GM12878 (cell line): Measurements from ENCODE around the gene TBC1D3I. TPM values are rescaled to one million over a fixed set of nuclear protein-coding genes. Genes with fewer than 3 reads are reported as not detected.
"Not testable (repeated sequence)": the region's sequence is repeated elsewhere in the genome, so short reads cannot be mapped to it uniquely, and the experiment has no call there.

Experiments
- ATAC-seq: fragments of 200-7000 bp; cut with Tn5 transposase; 3 replicates; pipeline ENCODE4 v1.9.1; 2020; ENCODE audit warnings: mild to moderate bottlenecking, moderate library complexity
- Bru-seq: library from RNA; stranded (reverse); fragments of 400-500 nt; gene quantifications from one replicate; lab custom pipeline; 2021; lab: Mats Ljungman, UMichigan
- BruChase-seq, 2 experiments: library from RNA; stranded (reverse); fragments of 400-500 nt; gene quantifications; one replicate each; lab custom pipeline; 2021; lab: Mats Ljungman, UMichigan
- BruUV-seq: library from RNA; stranded (reverse); fragments of 400-500 nt; replicated peaks from 2 replicates; lab custom pipeline; 2021; lab: Mats Ljungman, UMichigan
- CTCF ChIA-PET: fragments of 300-600 bp; sonication (Branson Sonifier 250); formaldehyde crosslinking; extraction: SDS; loops from one replicate; lab custom pipeline; 2021; ENCODE audit warnings: inconsistent platforms; lab: Yijun Ruan, JAX
- POLR2A ChIA-PET: fragments of 350-600 bp; formaldehyde crosslinking; extraction: SDS; loops from one replicate; lab custom pipeline; 2021; ENCODE audit warnings: inconsistent platforms; lab: Charles Lee
- RAD21 ChIA-PET: fragments of 300-600 bp; sonication (Branson Sonifier 250); formaldehyde crosslinking; loops from one replicate; lab custom pipeline; 2023; ENCODE audit warnings: antibody characterized with exemption; ENCODE audit not compliant: unreplicated experiment; lab: Charles Lee
- SMC1A ChIA-PET: fragments of 300-600 bp; sonication (Branson Sonifier 250); formaldehyde crosslinking; loops from one replicate; lab custom pipeline; 2023; ENCODE audit not compliant: unreplicated experiment, uncharacterized antibody; lab: Charles Lee
- DNase-seq: peaks from one replicate; pipeline ENCODE4 v3.0.0-alpha.2; 2011; ENCODE audit warnings: low read depth, low spot score
- FAIRE-seq: peaks from 3 replicates; lab custom pipeline; 2011; peaks lifted over from hg19 to GRCh38; lab: Jason Lieb, UNC
- H2AFZ ChIP-seq: 2 replicates; pipeline ENCODE4 v1.6.0; 2011; ENCODE audit warnings: low read depth, low read length, control low read depth; ENCODE audit not compliant: control insufficient read depth
- H3K27ac ChIP-seq: 2 replicates; pipeline ENCODE4 v1.5.1; 2011; ENCODE audit warnings: control low read depth; ENCODE audit not compliant: control insufficient read depth, insufficient read depth
- H3K27me3 ChIP-seq, 2 experiments: replicated peaks in 1 of 2; 2 replicates each; pipeline versions ENCODE4 v1.6.0 to v1.6.1; 2011; ENCODE audit warnings: low read length in 1 of 2; ENCODE audit not compliant: control insufficient read depth in 2 of 2, insufficient read depth in 2 of 2
- H3K36me3 ChIP-seq, 2 experiments: 2 replicates each; pipeline ENCODE4 v1.5.1; 2011; ENCODE audit warnings: low read length in 1 of 2; ENCODE audit not compliant: control insufficient read depth in 2 of 2, insufficient read depth in 2 of 2
- H3K4me1 ChIP-seq: 2 replicates; pipeline ENCODE4 v1.6.1; 2011; ENCODE audit warnings: mild to moderate bottlenecking, low read length, moderate library complexity, mixed read lengths; ENCODE audit not compliant: control insufficient read depth, insufficient read depth
- H3K4me2 ChIP-seq: 2 replicates; pipeline ENCODE4 v1.6.0; 2011; ENCODE audit warnings: control low read depth; ENCODE audit not compliant: control insufficient read depth, insufficient read depth
- H3K4me3 ChIP-seq: fragments of 200-600 bp; sonication (generic); 2 replicates; pipeline ENCODE4 v1.5.1; 2016
- H3K79me2 ChIP-seq: 2 replicates; pipeline ENCODE4 v1.6.0; 2011; ENCODE audit warnings: low read length; ENCODE audit not compliant: control insufficient read depth, insufficient read depth
- H3K9ac ChIP-seq: 2 replicates; pipeline ENCODE4 v1.8.0; 2011; ENCODE audit warnings: low read length, control low read depth, mixed read lengths; ENCODE audit not compliant: control insufficient read depth, insufficient read depth
- H3K9me3 ChIP-seq: replicated peaks from 3 replicates; pipeline ENCODE4 v1.5.1; 2011; ENCODE audit warnings: mild to moderate bottlenecking, low read length; ENCODE audit not compliant: control insufficient read depth, insufficient read depth
- H4K20me1 ChIP-seq: 2 replicates; pipeline ENCODE4 v1.6.0; 2011; ENCODE audit not compliant: control insufficient read depth, insufficient read depth
- WGBS: methylation state at CpG from one replicate; pipeline ENCODE4 v1.1.6; 2016; ENCODE audit warnings: low lambda C conversion rate; ENCODE audit not compliant: insufficient replicate concordance, insufficient coverage; ENCODE audit errors: missing lambda C conversion rate; 5-methylcytosine and 5-hydroxymethylcytosine counted together
- in situ Hi-C: fragments of 300-500 bp; cut with MboI; formaldehyde crosslinking; loops from 9 replicates; pipeline ENCODE4 v1.14.3; 2018; ENCODE audit warnings: mixed read lengths
- intact Hi-C: fragments of 100-400 bp; cut with micrococcal nuclease; formaldehyde crosslinking; loops from one replicate; pipeline ENCODE4 v1.14.2; 2022; ENCODE audit not compliant: unreplicated experiment
- long read RNA-seq, 2 experiments: library from polyadenylated mRNA; unstranded; transcript quantifications; one replicate each; pipeline ENCODE4 v2.0.0, GENCODE V29; 2019 to 2020
- polyA minus RNA-seq, 3 experiments: library from RNA; depleted of rRNA, polyadenylated mRNA; stranded (reverse); fragments of >200 nt; gene quantifications; 2 replicates each; pipeline ENCODE4 v1.2.3, GENCODE V29; 2011
- polyA plus RNA-seq, 11 experiments: library from polyadenylated mRNA; depleted of rRNA in 4 of 11; unstranded in 6 of 11; stranded (reverse) in 5 of 11; fragments of >200 nt; fragmentation: Nextera tagmentation in 4 of 11; fragmentation: Illumina TruSeq in 1 of 11; extraction: Ambion mirVana in 4 of 11; extraction: Trizol in 1 of 11; gene quantifications; 1 replicate in 1 of 11; 2 replicates in 10 of 11; pipeline versions ENCODE4 v1.2.1 to v1.2.3, GENCODE V29; 2011 to 2016; ENCODE audit warnings: inconsistent platforms in 2 of 11, missing spikeins in 2 of 11, low read depth in 1 of 11
- total RNA-seq, 4 experiments: library from RNA; depleted of rRNA in 3 of 4; stranded (reverse); fragments of >200 nt in 3 of 4; fragmentation: Illumina TruSeq in 1 of 4; extraction: Trizol in 1 of 4; gene quantifications; 2 replicates each; pipeline versions ENCODE4 v1.2.1 to v1.2.3, GENCODE V29; 2013 to 2021

The TBC1D3I gene
- 0.40 TPM in 1 of 2 replicates, not detected in the other for total RNA-seq (2013; cell fraction: nucleolus; rRNA removed)
- total RNA-seq (2014; rRNA removed) = not detected in 2 replicates
- not detected in 2 replicates for total RNA-seq (2014; rRNA removed; fragmentation: Illumina TruSeq; extraction: Trizol)
- total RNA-seq (2021) = 0.41 TPM in 1 of 2 replicates, not detected in the other
- 0.35 TPM for polyA plus RNA-seq (2011; ENCODE audit: low read depth)
- not detected in 2 replicates for polyA plus RNA-seq (2011; rRNA removed)
- 0.04 TPM in 1 of 2 replicates, not detected in the other for polyA plus RNA-seq (2011; cell fraction: cytosol; rRNA removed)
- polyA plus RNA-seq (2011; cell fraction: nucleus; rRNA removed) = 0.80 and 1.3 TPM in 2 replicates
- 0.08 TPM in 1 of 2 replicates, not detected in the other for polyA plus RNA-seq (2012)
- polyA plus RNA-seq (2014; fragmentation: Illumina TruSeq; extraction: Trizol) = 0.06 TPM in 1 of 2 replicates, not detected in the other
- not detected for polyA plus RNA-seq (2014; fragmentation: Nextera tagmentation; extraction: Ambion mirVana)
- not detected in 2 replicates for polyA plus RNA-seq (2014; rRNA removed)
- polyA plus RNA-seq (2016; fragmentation: Nextera tagmentation; extraction: Ambion mirVana) = not detected
- not detected in 2 replicates for polyA minus RNA-seq (2011; rRNA and poly(A)+ RNA removed)
- not detected in 2 replicates for polyA minus RNA-seq (2011; cell fraction: cytosol; rRNA and poly(A)+ RNA removed)
- not detected in 2 replicates for polyA minus RNA-seq (2011; cell fraction: nucleus; rRNA and poly(A)+ RNA removed)
- not detected for Bru-seq, nascent RNA
- BruChase-seq, experiment 1, labeled RNA remaining after a 6-hour chase = percentile 8 among the genes with signal in this experiment
- BruChase-seq, experiment 2, labeled RNA remaining after a 2-hour chase = percentile 7 among the genes with signal in this experiment
- long read RNA-seq, experiment 1 = 0 reads
- long read RNA-seq, experiment 2 = 0 reads

GRCh38 chr17:36264470-36264869 lies at the start of gene TBC1D3I:
Gene TBC1D3I, minus strand, starts transcription at chr17:36264570. Its CDS starts 1,585 bp downstream, at chr17:36262985.
- in situ Hi-C loops, H3K36me3 ChIP-seq, H2AFZ ChIP-seq, CTCF ChIA-PET, H3K27me3 ChIP-seq, SMC1A ChIA-PET, H3K27ac ChIP-seq, DNase-seq, ATAC-seq, H3K79me2 ChIP-seq, FAIRE-seq, H3K9me3 ChIP-seq, H3K4me2 ChIP-seq, H4K20me1 ChIP-seq, H3K9ac ChIP-seq, intact Hi-C loops, H3K4me1 ChIP-seq, RAD21 ChIA-PET, POLR2A ChIA-PET, H3K4me3 ChIP-seq, BruUV-seq: not testable (repeated sequence)
- WGBS = no CpG with 5 or more reads among the region's 11 CpGs

GRCh38 chr17:36295161-36295560 lies 30.8 kb upstream of the TBC1D3I start:
- POLR2A ChIA-PET, RAD21 ChIA-PET, intact Hi-C loops, BruUV-seq, H3K4me2 ChIP-seq, ATAC-seq, H2AFZ ChIP-seq, H3K79me2 ChIP-seq, SMC1A ChIA-PET, H3K36me3 ChIP-seq, H3K27me3 ChIP-seq, FAIRE-seq, H3K9ac ChIP-seq, H3K9me3 ChIP-seq, in situ Hi-C loops, H3K4me1 ChIP-seq, H4K20me1 ChIP-seq, H3K27ac ChIP-seq, H3K4me3 ChIP-seq, CTCF ChIA-PET, DNase-seq: not testable (repeated sequence)
- no CpG with 5 or more reads among the region's 1 CpG for WGBS

GRCh38 chr17:36289965-36290612 lies 25.7 kb upstream of the TBC1D3I start:
- H3K79me2 ChIP-seq, CTCF ChIA-PET, H3K4me1 ChIP-seq, FAIRE-seq, H4K20me1 ChIP-seq, H3K9ac ChIP-seq, H3K4me3 ChIP-seq, H3K27me3 ChIP-seq, H3K9me3 ChIP-seq, BruUV-seq, H3K27ac ChIP-seq, SMC1A ChIA-PET, H3K4me2 ChIP-seq, POLR2A ChIA-PET, DNase-seq, H3K36me3 ChIP-seq, ATAC-seq, intact Hi-C loops, H2AFZ ChIP-seq, in situ Hi-C loops, RAD21 ChIA-PET: not testable (repeated sequence)
- 0% methylated on average over 1 of the region's 2 CpGs for WGBS
